H1 (cell line): ENCODE data around the gene C19orf38. TPM values are rescaled to one million over a fixed set of nuclear protein-coding genes. Genes with fewer than 3 reads are reported as not detected.
A peak's percentile ranks its signal among the peaks of the same experiment; 100 is the strongest.

Source experiments
- CEBPB ChIP-seq: IDR thresholded peaks from 2 replicates; pipeline ENCODE4 v1.6.1; 2012; ENCODE audit warnings: low read depth, low read length
- CHD1 ChIP-seq: IDR thresholded peaks from 2 replicates; pipeline ENCODE4 v1.6.1; 2012; ENCODE audit warnings: low read depth, low read length, improper control_type of control experiment
- CTBP2 ChIP-seq: IDR thresholded peaks from 2 replicates; pipeline ENCODE4 v1.7.0; 2011; ENCODE audit warnings: borderline replicate concordance, mild to moderate bottlenecking, moderate library complexity, mixed read lengths, low read length; ENCODE audit not compliant: insufficient read depth, insufficient read length
- E2F6 ChIP-seq: IDR thresholded peaks from 2 replicates; pipeline ENCODE4 v1.6.1; 2012; ENCODE audit warnings: inconsistent platforms
- HDAC6 ChIP-seq: IDR thresholded peaks from one replicate; pipeline ENCODE4 v1.7.1; 2012; ENCODE audit warnings: low read depth, mild to moderate bottlenecking, inconsistent platforms, low read length, moderate library complexity
- JUND ChIP-seq: IDR thresholded peaks from 2 replicates; pipeline ENCODE4 v1.6.1; 2011; ENCODE audit warnings: mild to moderate bottlenecking, improper control_type of control experiment, low read length
- KDM1A ChIP-seq: fragments of 200-600, 300-600 bp; sonication (generic); IDR thresholded peaks from 2 replicates; pipeline ENCODE4 v1.7.1; 2016; ENCODE audit warnings: mild to moderate bottlenecking, low read length, borderline replicate concordance
- MAX ChIP-seq: IDR thresholded peaks from 2 replicates; pipeline ENCODE4 v1.6.1; 2012; ENCODE audit warnings: inconsistent platforms
- POLR2A ChIP-seq, 2 experiments: IDR thresholded peaks; 1 replicate in 1 of 2; 2 replicates in 1 of 2; pipeline ENCODE4 v1.6.1; 2011; ENCODE audit warnings: low read depth in 2 of 2, low read length in 2 of 2, mild to moderate bottlenecking in 2 of 2; ENCODE audit errors: control extremely low read depth in 1 of 2
- RAD21 ChIP-seq, 2 experiments: IDR thresholded peaks in 1 of 2; conservative IDR thresholded peaks in 1 of 2; 2 replicates each; pipeline ENCODE4 v1.6.1; 2011; ENCODE audit warnings: low read depth in 2 of 2, low read length in 2 of 2, improper control_type of control experiment in 1 of 2, inconsistent platforms in 1 of 2, mild to moderate bottlenecking in 1 of 2, moderate library complexity in 1 of 2
- RBBP5 ChIP-seq: IDR thresholded peaks from 2 replicates; pipeline ENCODE4 v1.7.1; 2012; ENCODE audit warnings: low read depth, mild to moderate bottlenecking, inconsistent platforms, low read length, moderate library complexity, borderline replicate concordance
- RNF2 ChIP-seq: fragments of 200-900, 300-1000 bp; sonication (generic); IDR thresholded peaks from 2 replicates; pipeline ENCODE4 v1.7.1; 2016; ENCODE audit warnings: borderline replicate concordance, low read depth, mild to moderate bottlenecking, antibody characterized with exemption, low read length; ENCODE audit not compliant: poor library complexity, severe bottlenecking; ENCODE audit errors: missing control alignments
- SP1 ChIP-seq: IDR thresholded peaks from 2 replicates; pipeline ENCODE4 v1.6.1; 2011; ENCODE audit warnings: low read depth, low read length
- polyA plus RNA-seq, 7 experiments: library from polyadenylated mRNA; depleted of rRNA in 3 of 7; stranded (reverse) in 5 of 7; unstranded in 2 of 7; fragments of >200 nt in 5 of 7; fragments of 200-250 nt in 2 of 7; gene quantifications; 1 replicate in 5 of 7; 2 replicates in 1 of 7; 4 replicates in 1 of 7; pipeline versions ENCODE4 v1.2.1 to v1.2.3, GENCODE V29; 2011 to 2013; ENCODE audit warnings: missing spikeins in 2 of 7, mixed read lengths in 2 of 7
- total RNA-seq: library from RNA; stranded (reverse); fragmentation: NEBNext Ultra II Directional; extraction: Animal tissue kit (Norgen Biotek cat#: 25700); gene quantifications from 2 replicates; pipeline ENCODE4 v1.2.1, GENCODE V29; 2021

The C19orf38 gene
- total and polyA plus RNA-seq, 2 of the 8 experiments (the other 6 are each of a cell fraction or from before 2014, with no cell fraction given) = 0.53 TPM; not detected in 1

DNA sequence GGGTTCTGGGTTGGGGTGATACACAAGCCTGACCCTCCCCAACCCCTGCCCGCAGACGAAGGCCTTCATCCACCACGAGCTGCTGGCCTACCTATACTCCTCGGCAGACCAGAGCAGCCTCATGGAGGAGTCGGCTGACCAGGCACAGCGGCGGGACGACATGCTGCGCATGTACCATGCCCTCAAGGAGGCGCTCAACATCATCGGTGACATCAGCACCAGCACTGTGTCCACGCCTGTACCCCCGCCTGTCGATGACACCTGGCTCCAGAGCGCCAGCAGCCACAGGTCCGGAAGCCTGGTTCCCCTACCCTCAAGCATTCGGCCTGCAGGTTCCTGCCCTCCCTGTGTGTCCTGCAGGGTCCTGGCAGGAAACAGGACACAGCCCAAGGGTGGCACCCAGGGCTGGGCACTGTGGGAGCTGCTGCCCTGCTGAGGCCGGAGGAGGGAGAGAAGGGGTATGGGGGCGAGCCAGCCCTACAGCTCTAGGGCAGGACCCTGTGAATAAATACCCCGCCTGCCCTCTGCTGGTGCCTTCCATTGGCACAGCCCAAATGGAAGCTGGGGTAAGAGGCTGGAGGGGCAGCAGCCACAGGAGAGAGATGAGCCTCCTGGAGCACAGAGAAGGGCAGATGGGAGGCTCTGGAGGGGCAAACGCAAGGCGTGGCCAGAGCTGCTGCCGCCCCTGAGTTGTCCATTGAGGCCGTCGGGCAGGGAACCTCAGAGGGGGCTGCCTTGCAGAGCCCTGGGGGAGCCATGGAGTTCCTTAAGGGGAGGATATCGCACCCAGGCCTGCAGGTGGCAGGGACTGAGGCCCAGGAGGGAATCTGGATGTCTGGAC is 19.0 kb upstream of the C19orf38 start (continued):
- TF ChIP-seq CHD1 (no peak), POLR2A (IDR thresholded peaks at IDR 0.05; ENCODE audit: control extremely low read depth in 1 of 2, low read depth in 2 of 2, low read length in 2 of 2) (no peak), E2F6 (no peak), CEBPB (no peak), HDAC6 (no peak), RBBP5 (no peak), JUND (no peak), SP1 (no peak), CTBP2 (no peak), KDM1A (no peak), MAX (peak; percentile 47), RNF2 (no peak), RAD21 (IDR thresholded peaks at IDR 0.05 in 1 of 2, conservative IDR thresholded peaks at IDR 0.05 in 1 of 2; ENCODE audit: low read depth in 2 of 2, low read length in 2 of 2) (peak in 1 of 2 experiments; percentile 18; a peak in 1 of 4 replicates)
